Astrocyte (in vitro differentiated cells and primary cell): Measurements from ENCODE around the gene EOLA1. TPM values are rescaled to one million over a fixed set of nuclear protein-coding genes. Genes with fewer than 3 reads are reported as not detected.
A peak's percentile ranks its signal among the peaks of the same experiment; 100 is the strongest.

ENCODE experiments used
- DNase-seq: peaks from one replicate; pipeline ENCODE4 v3.0.0-alpha.2; 2010; ENCODE audit warnings: low read depth
- FAIRE-seq: peaks from 2 replicates; lab custom pipeline; 2011; peaks lifted over from hg19 to GRCh38; lab: Jason Lieb, UNC
- H2AFZ ChIP-seq: 2 replicates; pipeline ENCODE4 v1.6.0; 2012; ENCODE audit warnings: low read depth, low read length, inconsistent platforms
- H3K27ac ChIP-seq: 2 replicates; pipeline ENCODE4 v1.5.1; 2011; ENCODE audit warnings: low read depth, low read length, inconsistent platforms
- H3K27me3 ChIP-seq: 2 replicates; pipeline ENCODE4 v1.6.0; 2011; ENCODE audit warnings: low read length, inconsistent platforms; ENCODE audit not compliant: insufficient read depth
- H3K36me3 ChIP-seq: 2 replicates; pipeline ENCODE4 v1.5.1; 2011; ENCODE audit warnings: low read length, inconsistent platforms; ENCODE audit not compliant: insufficient read depth
- H3K4me1 ChIP-seq: 2 replicates; pipeline ENCODE4 v1.5.1; 2011; ENCODE audit warnings: low read length, inconsistent platforms; ENCODE audit not compliant: insufficient read depth
- H3K4me2 ChIP-seq: 2 replicates; pipeline ENCODE4 v1.6.0; 2012; ENCODE audit warnings: low read length, inconsistent platforms
- H3K4me3 ChIP-seq: 2 replicates; pipeline ENCODE4 v1.5.1; 2011; ENCODE audit warnings: low read depth, mild to moderate bottlenecking, low read length, inconsistent platforms; ENCODE audit not compliant: insufficient read depth
- H3K79me2 ChIP-seq: 2 replicates; pipeline ENCODE4 v1.6.0; 2012; ENCODE audit warnings: mild to moderate bottlenecking, low read length, inconsistent platforms; ENCODE audit not compliant: insufficient read depth
- H3K9ac ChIP-seq: 2 replicates; pipeline ENCODE4 v1.6.0; 2012; ENCODE audit warnings: mild to moderate bottlenecking, low read length, inconsistent platforms
- H3K9me3 ChIP-seq: 2 replicates; pipeline ENCODE4 v1.5.1; 2012; ENCODE audit warnings: low read depth, mild to moderate bottlenecking, low read length, inconsistent platforms; ENCODE audit not compliant: insufficient read depth
- H4K20me1 ChIP-seq: 2 replicates; pipeline ENCODE4 v1.6.0; 2012; ENCODE audit warnings: low read length, inconsistent platforms; ENCODE audit not compliant: insufficient read depth
- H3K27ac Mint-ChIP-seq: one replicate; pipeline ENCODE4 v1.8.0; 2021; ENCODE audit warnings: mild to moderate bottlenecking, mixed read lengths; ENCODE audit not compliant: unreplicated experiment
- H3K27me3 Mint-ChIP-seq: one replicate; pipeline ENCODE4 v1.8.0; 2021; ENCODE audit warnings: low read depth, mixed read lengths; ENCODE audit not compliant: unreplicated experiment
- H3K36me3 Mint-ChIP-seq: one replicate; pipeline ENCODE4 v1.8.0; 2021; ENCODE audit warnings: low read depth, mixed read lengths; ENCODE audit not compliant: unreplicated experiment
- H3K4me1 Mint-ChIP-seq: one replicate; pipeline ENCODE4 v1.8.0; 2021; ENCODE audit warnings: low read depth, mixed read lengths; ENCODE audit not compliant: unreplicated experiment
- H3K4me3 Mint-ChIP-seq: one replicate; pipeline ENCODE4 v1.8.0; 2021; ENCODE audit warnings: mild to moderate bottlenecking, moderate library complexity, mixed read lengths; ENCODE audit not compliant: unreplicated experiment
- H3K9me3 Mint-ChIP-seq: one replicate; pipeline ENCODE4 v1.8.0; 2021; ENCODE audit warnings: mild to moderate bottlenecking, mixed read lengths; ENCODE audit not compliant: unreplicated experiment
- EZH2 ChIP-seq: IDR thresholded peaks from 2 replicates; pipeline ENCODE4 v1.6.1; 2012; ENCODE audit warnings: mild to moderate bottlenecking, low read length, inconsistent platforms; ENCODE audit not compliant: insufficient read depth
- total RNA-seq: library from RNA; stranded (reverse); gene quantifications from 2 replicates; pipeline ENCODE4 v1.2.1, GENCODE V29; 2021
- TF ChIP-seq, protein P1 (sequence below): IDR thresholded peaks from 2 replicates; pipeline ENCODE4 v1.5.1; 2011; ENCODE audit warnings: low read depth, mild to moderate bottlenecking, inconsistent platforms, low read length, moderate library complexity; ENCODE audit not compliant: insufficient read depth

EOLA1 gene
- total RNA-seq, 1 donor from 2014 or later = 13.6 TPM

DNA sequence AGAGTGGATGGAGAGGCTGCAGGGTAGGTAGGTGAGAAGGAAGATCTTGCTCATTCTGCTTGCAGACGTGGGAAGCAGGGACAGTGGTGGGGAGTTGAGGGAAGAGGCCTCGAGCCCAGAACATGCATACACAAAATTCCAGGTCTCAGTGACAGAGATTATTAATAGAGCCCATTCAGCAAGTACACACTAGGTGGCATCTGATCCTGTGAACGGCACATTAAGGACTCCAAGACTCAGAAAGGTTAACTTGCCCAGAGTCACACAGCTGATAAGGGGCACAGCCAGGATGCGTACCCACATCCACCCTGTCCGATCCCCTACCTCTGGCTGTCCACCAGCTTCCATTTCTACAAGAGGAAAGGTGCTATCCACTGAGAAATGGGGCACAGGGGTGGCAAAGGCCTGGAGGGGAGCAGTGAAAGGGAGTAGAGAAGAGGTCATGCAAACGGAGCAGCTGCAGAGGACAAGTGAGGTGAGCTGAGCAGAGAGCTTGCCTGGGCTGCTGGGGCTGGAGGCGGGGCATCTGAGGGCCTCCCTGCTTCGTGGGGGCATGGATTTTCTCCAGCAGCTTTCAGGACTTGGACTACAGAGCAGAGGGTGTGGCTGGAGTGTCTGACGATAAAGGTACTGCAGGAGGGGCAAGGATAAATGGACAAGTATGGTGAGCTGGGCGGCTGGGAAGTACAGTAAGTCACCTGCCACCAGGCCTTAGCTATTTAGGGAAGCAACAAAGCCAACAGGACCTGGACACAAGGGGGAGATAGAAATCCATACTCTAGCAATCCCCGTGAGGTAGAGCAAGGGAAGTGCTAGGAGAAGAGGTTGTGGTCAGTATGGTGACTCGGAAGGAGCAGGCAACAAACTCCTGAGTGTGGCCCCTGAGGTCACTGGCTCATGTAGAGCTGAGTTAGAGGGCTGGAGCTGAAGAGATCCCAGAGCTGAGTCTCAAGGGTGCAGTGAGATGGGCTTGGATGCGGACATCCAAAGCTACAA lies 46.9 kb upstream of the EOLA1 start:
- Histone ChIP-seq H3K79me2 (peaks cover 6% of the 10 kb centered on the region), H4K20me1 (peaks cover 31% of the 10 kb centered on the region), H3K36me3 (peaks cover 29% of the 10 kb centered on the region), H3K27me3 (no peaks in the 10 kb centered on the region), H3K9me3 (no peaks in the 10 kb centered on the region), H3K4me2 (peak overlapping the region; percentile 62), H2AFZ (no peak overlapping the region), H3K4me3 (no peak overlapping the region), H3K4me1 (peaks cover 38% of the 10 kb centered on the region), H3K9ac (no peak overlapping the region), H3K27ac (no peak overlapping the region)
- Mint-ChIP-seq H3K4me3 (no peak overlapping the region), H3K27ac (no peak overlapping the region), H3K27me3 (no peaks in the 10 kb centered on the region), H3K36me3 (no peaks in the 10 kb centered on the region), H3K4me1 (peaks cover 28% of the 10 kb centered on the region), H3K9me3 (no peaks in the 10 kb centered on the region)
- no peak for TF ChIP-seq EZH2
- TF ChIP-seq, protein P1, sequence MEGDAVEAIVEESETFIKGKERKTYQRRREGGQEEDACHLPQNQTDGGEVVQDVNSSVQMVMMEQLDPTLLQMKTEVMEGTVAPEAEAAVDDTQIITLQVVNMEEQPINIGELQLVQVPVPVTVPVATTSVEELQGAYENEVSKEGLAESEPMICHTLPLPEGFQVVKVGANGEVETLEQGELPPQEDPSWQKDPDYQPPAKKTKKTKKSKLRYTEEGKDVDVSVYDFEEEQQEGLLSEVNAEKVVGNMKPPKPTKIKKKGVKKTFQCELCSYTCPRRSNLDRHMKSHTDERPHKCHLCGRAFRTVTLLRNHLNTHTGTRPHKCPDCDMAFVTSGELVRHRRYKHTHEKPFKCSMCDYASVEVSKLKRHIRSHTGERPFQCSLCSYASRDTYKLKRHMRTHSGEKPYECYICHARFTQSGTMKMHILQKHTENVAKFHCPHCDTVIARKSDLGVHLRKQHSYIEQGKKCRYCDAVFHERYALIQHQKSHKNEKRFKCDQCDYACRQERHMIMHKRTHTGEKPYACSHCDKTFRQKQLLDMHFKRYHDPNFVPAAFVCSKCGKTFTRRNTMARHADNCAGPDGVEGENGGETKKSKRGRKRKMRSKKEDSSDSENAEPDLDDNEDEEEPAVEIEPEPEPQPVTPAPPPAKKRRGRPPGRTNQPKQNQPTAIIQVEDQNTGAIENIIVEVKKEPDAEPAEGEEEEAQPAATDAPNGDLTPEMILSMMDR = no peak
- FAIRE-seq (peak; percentile 68), DNase-seq (no peak)

GRCh38 chrX:149494844-149495565 lies 45.8 kb upstream of the EOLA1 start:
- Histone ChIP-seq H3K9ac (no peak overlapping the region), H3K4me2 (peak overlapping the region; percentile 62), H3K4me3 (no peak overlapping the region), H4K20me1 (peaks cover 31% of the 10 kb centered on the region), H3K27me3 (no peaks in the 10 kb centered on the region), H3K27ac (peak overlapping the region; percentile 84), H2AFZ (no peak overlapping the region), H3K79me2 (peaks cover 6% of the 10 kb centered on the region), H3K9me3 (no peaks in the 10 kb centered on the region), H3K36me3 (peaks cover 29% of the 10 kb centered on the region), H3K4me1 (peaks cover 38% of the 10 kb centered on the region)
- no peak overlapping the region for H3K4me3 Mint-ChIP-seq
- peak; percentile 35 for DNase-seq
- H3K27ac Mint-ChIP-seq = peak overlapping the region; percentile 91
- no peaks in the 10 kb centered on the region for H3K9me3 Mint-ChIP-seq
- H3K4me1 Mint-ChIP-seq = peaks cover 28% of the 10 kb centered on the region
- no peaks in the 10 kb centered on the region for H3K27me3 Mint-ChIP-seq
- no peak for FAIRE-seq
- H3K36me3 Mint-ChIP-seq = no peaks in the 10 kb centered on the region
- TF ChIP-seq EZH2 = no peak
- TF ChIP-seq, protein P1 = no peak
